HEK293T (cell line): Measurements from ENCODE around the gene ANTXR2.
"Not testable (repeated sequence)": the region's sequence is repeated elsewhere in the genome, so short reads cannot be mapped to it uniquely, and the experiment has no call there.

Source experiments
- CTCF ChIA-PET: fragments of 350-600 bp; formaldehyde crosslinking; extraction: SDS; loops from one replicate; lab custom pipeline; 2021; ENCODE audit warnings: antibody characterized with exemption, inconsistent platforms; lab: Yijun Ruan, JAX
- POLR2A ChIA-PET: fragments of 350-600 bp; formaldehyde crosslinking; extraction: SDS; loops from one replicate; lab custom pipeline; 2020; ENCODE audit warnings: antibody characterized with exemption, inconsistent platforms; lab: Yijun Ruan, JAX
- DNase-seq: peaks from one replicate; pipeline ENCODE4 v3.0.0; 2012; ENCODE audit warnings: mixed read lengths; ENCODE audit errors: extremely low spot score
- ARNT ChIP-seq: fragments of 450-650 bp; IDR thresholded peaks from 2 replicates; pipeline ENCODE4 v1.6.1; 2017; ENCODE audit warnings: mild to moderate bottlenecking
- BHLHE40 ChIP-seq: fragments of 450-650 bp; IDR thresholded peaks from 2 replicates; pipeline ENCODE4 v1.6.1; 2016; ENCODE audit warnings: mild to moderate bottlenecking, moderate library complexity, borderline replicate concordance
- CTBP1 ChIP-seq: fragments of 450-650 bp; IDR thresholded peaks from 2 replicates; pipeline ENCODE4 v1.6.1; 2016; ENCODE audit warnings: borderline replicate concordance
- ELF4 ChIP-seq: fragments of 450-650 bp; IDR thresholded peaks from 2 replicates; pipeline ENCODE4 v1.6.1; 2017; ENCODE audit warnings: antibody characterized with exemption
- FOXA1 ChIP-seq: fragments of 450-650 bp; IDR thresholded peaks from 2 replicates; pipeline ENCODE4 v1.6.1; 2016; ENCODE audit warnings: mild to moderate bottlenecking
- FOXK2 ChIP-seq: fragments of 450-650 bp; IDR thresholded peaks from 2 replicates; pipeline ENCODE4 v1.6.1; 2016; ENCODE audit warnings: mild to moderate bottlenecking
- FOXM1 ChIP-seq: fragments of 450-650 bp; IDR thresholded peaks from 2 replicates; pipeline ENCODE4 v1.6.1; 2017; ENCODE audit warnings: mild to moderate bottlenecking, borderline replicate concordance
- HDGF ChIP-seq: fragments of 450-650 bp; IDR thresholded peaks from 2 replicates; pipeline ENCODE4 v1.6.1; 2017; ENCODE audit warnings: antibody characterized with exemption, borderline replicate concordance
- L3MBTL2 ChIP-seq: fragments of 450-650 bp; conservative IDR thresholded peaks from 2 replicates; pipeline ENCODE4 v1.6.1; 2016; ENCODE audit warnings: mild to moderate bottlenecking
- LEF1 ChIP-seq: fragments of 450-650 bp; IDR thresholded peaks from 2 replicates; pipeline ENCODE4 v1.6.1; 2017; ENCODE audit warnings: mild to moderate bottlenecking, borderline replicate concordance
- NFRKB ChIP-seq: fragments of 450-650 bp; IDR thresholded peaks from 2 replicates; pipeline ENCODE4 v1.6.1; 2016; ENCODE audit warnings: mild to moderate bottlenecking, moderate library complexity
- PKNOX1 ChIP-seq: fragments of 450-650 bp; IDR thresholded peaks from 2 replicates; pipeline ENCODE4 v1.6.1; 2016
- SP1 ChIP-seq: fragments of 450-650 bp; IDR thresholded peaks from 2 replicates; pipeline ENCODE4 v1.6.1; 2017
- SUZ12 ChIP-seq: fragments of 450-650 bp; IDR thresholded peaks from 2 replicates; pipeline ENCODE4 v1.6.1; 2016; ENCODE audit warnings: mild to moderate bottlenecking
- TARDBP ChIP-seq: fragments of 450-650 bp; IDR thresholded peaks from 2 replicates; pipeline ENCODE4 v1.6.1; 2016
- ZNF384 ChIP-seq: fragments of 450-650 bp; IDR thresholded peaks from 2 replicates; pipeline ENCODE4 v1.6.1; 2016

The ANTXR2 gene

DNA sequence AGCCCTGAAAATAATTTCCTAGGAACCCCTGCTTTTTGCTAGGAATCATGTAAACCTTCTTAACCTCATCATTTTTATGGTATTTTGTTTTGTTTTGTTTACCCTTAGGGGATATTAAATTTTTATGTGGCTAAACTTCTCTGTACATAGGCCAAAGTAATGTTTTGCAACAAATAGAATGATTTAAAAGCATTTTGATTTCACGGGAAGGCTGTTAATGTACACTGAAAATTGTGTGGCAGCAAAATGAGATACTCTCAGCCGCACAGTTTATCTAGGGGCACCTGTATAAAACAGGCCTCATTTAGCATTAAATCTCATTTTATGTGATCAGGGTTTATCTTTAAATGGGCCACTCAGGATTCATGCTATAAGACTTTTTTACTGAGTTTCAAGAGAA lies 175.0 kb downstream of the ANTXR2 start:
- ChIA-PET CTCF (no interaction called here), POLR2A (no interaction called here)
- TF ChIP-seq FOXA1 (no peak), SUZ12 (no peak), ARNT (no peak), ELF4 (no peak), PKNOX1 (no peak), ZNF384 (no peak), CTBP1 (no peak), HDGF (no peak), BHLHE40 (no peak), FOXK2 (no peak), FOXM1 (no peak), L3MBTL2 (no peak), SP1 (no peak), NFRKB (no peak), TARDBP (no peak), LEF1 (no peak)
- DNase-seq: no peak

GRCh38 chr4:79897174-79897573 lies 175.9 kb downstream of the ANTXR2 start:
- no peak for DNase-seq
- POLR2A ChIA-PET: no interaction called here
- CTCF ChIA-PET: no interaction called here
- TF ChIP-seq HDGF (no peak), ZNF384 (no peak), SP1 (no peak), SUZ12 (no peak), L3MBTL2 (no peak), PKNOX1 (no peak), TARDBP (no peak), FOXK2 (no peak), FOXM1 (no peak), NFRKB (no peak), ELF4 (no peak), ARNT (no peak), LEF1 (no peak), BHLHE40 (no peak), FOXA1 (no peak), CTBP1 (no peak)

DNA sequence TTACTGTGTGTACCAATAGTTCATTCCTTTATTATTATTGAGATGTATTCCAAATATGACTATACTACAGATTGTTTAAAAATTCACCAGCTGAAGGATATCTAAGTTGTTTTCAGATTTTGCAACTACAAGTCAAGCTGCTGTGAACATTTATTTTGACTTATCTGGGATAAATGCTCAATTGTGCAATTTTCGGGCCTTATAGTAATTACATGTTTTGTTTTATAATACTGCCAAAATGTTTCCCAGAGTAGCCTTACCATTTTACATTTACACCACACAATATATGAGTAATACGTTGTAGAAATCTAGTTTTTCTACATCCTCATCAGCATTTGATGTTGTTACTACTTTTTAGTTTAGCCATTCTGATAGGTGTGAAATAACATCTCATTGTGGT lies 179.6 kb downstream of the ANTXR2 start:
- POLR2A ChIA-PET: no interaction called here
- CTCF ChIA-PET: no interaction called here
- DNase-seq: no peak
- no peak for TF ChIP-seq HDGF
- no peak for TF ChIP-seq PKNOX1
- no peak for TF ChIP-seq ARNT
- no peak for TF ChIP-seq FOXM1
- no peak for TF ChIP-seq CTBP1
- TF ChIP-seq ZNF384: no peak
- TF ChIP-seq FOXK2: no peak
- TF ChIP-seq ELF4: no peak
- no peak for TF ChIP-seq LEF1
- TF ChIP-seq FOXA1: no peak
- no peak for TF ChIP-seq L3MBTL2
- TF ChIP-seq NFRKB: no peak
- TF ChIP-seq SUZ12: no peak
- TF ChIP-seq BHLHE40: no peak
- TF ChIP-seq SP1: no peak
- TF ChIP-seq TARDBP: no peak

GRCh38 chr4:79889026-79889425 lies 184.0 kb downstream of the ANTXR2 start:
- CTCF ChIA-PET, DNase-seq, POLR2A ChIA-PET: not testable (repeated sequence)

DNA sequence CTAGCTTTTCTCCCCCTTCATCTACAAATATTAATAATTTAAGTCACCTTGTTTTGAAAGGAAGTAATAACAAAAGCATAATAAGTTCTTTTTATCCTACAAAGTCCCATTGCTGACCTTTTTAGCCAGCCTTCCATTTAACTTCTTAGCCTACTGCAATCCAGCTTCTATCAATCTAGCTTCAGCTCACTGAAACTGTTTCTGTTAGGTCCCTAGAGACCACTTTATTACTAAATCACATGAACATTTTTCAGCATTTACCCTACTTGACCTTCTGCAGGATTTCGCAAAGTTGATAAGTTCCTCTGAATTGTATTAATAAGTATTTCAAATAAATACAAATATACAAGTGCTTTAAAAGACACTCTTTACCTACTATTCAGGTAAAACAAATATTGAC lies 186.5 kb downstream of the ANTXR2 start:
- POLR2A ChIA-PET: no interaction called here
- TF ChIP-seq ELF4: no peak
- TF ChIP-seq TARDBP: no peak
- TF ChIP-seq ZNF384: no peak
- CTCF ChIA-PET: no interaction called here
- no peak for DNase-seq

DNA sequence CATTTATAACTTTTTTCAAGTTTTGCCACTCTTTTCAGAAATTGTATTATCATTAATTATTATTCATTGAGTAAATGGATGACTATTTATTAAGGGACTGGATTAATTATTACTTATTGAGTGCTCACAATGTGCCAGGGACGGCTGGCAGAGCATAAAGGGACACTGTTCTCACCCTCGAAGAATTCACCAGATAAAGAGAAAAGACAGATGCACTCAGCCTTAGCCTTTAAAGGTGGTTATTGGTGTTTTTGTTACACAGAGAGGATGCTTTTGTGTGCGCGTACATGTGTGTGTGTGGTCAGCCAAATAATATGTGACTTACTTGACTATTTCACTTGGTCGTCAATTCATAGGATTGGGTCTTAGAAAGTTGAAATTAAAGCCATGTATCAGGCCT lies 187.0 kb downstream of the ANTXR2 start:
- ChIA-PET POLR2A (no interaction called here), CTCF (no interaction called here)
- DNase-seq: no peak
- TF ChIP-seq LEF1 (no peak), FOXA1 (no peak), BHLHE40 (no peak), FOXM1 (no peak), NFRKB (no peak), ELF4 (no peak), ZNF384 (no peak), FOXK2 (no peak), HDGF (no peak), TARDBP (no peak), L3MBTL2 (no peak), SP1 (no peak), SUZ12 (no peak), ARNT (no peak), PKNOX1 (no peak), CTBP1 (no peak)

DNA sequence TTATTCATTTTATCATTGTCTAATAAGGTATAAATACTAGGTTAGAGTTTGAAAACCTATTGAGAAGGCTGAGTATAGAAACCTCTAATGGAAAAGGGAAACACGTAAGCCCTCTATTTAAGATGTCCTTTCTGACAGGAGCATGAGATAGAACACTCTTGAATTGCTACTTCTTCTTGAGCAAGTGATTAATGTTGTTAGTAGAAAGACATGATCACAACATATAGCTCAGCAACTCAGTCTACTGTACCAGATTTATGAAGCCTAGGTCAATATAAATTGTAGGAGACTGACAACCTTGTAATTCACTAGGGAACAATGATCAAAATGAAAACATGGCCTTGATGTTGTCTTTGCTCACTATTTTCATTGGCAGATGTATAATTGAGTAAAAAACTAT lies 189.7 kb downstream of the ANTXR2 start:
- ChIA-PET CTCF (no interaction called here), POLR2A (no interaction called here)
- no peak for DNase-seq
- TF ChIP-seq PKNOX1 (0 out of 2 replicates have a peak, but pooled peaks have one; percentile 24), SP1 (no peak)
